ENCODE results near the gene TBC1D5. TPM values are rescaled to one million over a fixed set of nuclear protein-coding genes. Genes with fewer than 3 reads are reported as not detected.

TBC1D5 gene
- total RNA-seq, 1 experiment from 2014 or later = 26.1 TPM

- TF ChIP-seq HMGXB4 (CRISPR knock-in tag; IDR thresholded peaks at IDR 0.05) (no peak), IRF1 (CRISPR knock-in tag; IDR thresholded peaks at IDR 0.05) (no peak), GRHL2 (CRISPR knock-in tag; IDR thresholded peaks at IDR 0.05; ENCODE audit: insufficient replicate concordance, severe bottlenecking) (no peak), MXD4 (CRISPR knock-in tag; IDR thresholded peaks at IDR 0.05; ENCODE audit: borderline replicate concordance) (no peak), ATF3 (CRISPR knock-in tag; conservative IDR thresholded peaks at IDR 0.05) (no peak), FOXK1 (CRISPR knock-in tag; IDR thresholded peaks at IDR 0.05) (no peak), HMGA2 (CRISPR knock-in tag; IDR thresholded peaks at IDR 0.05) (no peak), PRDM15 (CRISPR knock-in tag; IDR thresholded peaks at IDR 0.05) (no peak), TP53 (CRISPR knock-in tag; IDR thresholded peaks at IDR 0.05) (no peak), SMAD3 (CRISPR knock-in tag; IDR thresholded peaks at IDR 0.05; ENCODE audit: borderline replicate concordance) (no peak), ERG (CRISPR knock-in tag; IDR thresholded peaks at IDR 0.05) (no peak), SP1 (CRISPR knock-in tag; conservative IDR thresholded peaks at IDR 0.05) (no peak), AFF4 (CRISPR knock-in tag; IDR thresholded peaks at IDR 0.05; ENCODE audit: borderline replicate concordance) (no peak)
These were observed 554.1 kb downstream of the TBC1D5 start (continued) for GRCh38 chr3:17188378-17188777.

GRCh38 chr3:17187589-17188184 lies 554.7 kb downstream of the TBC1D5 start:
- ChIA-PET CTCF (no interaction called here), POLR2A (no interaction called here)
- 0 out of 2 replicates have a peak overlapping the region, but pooled peaks have one; percentile 66 for H3K27ac Mint-ChIP-seq
- no peak for DNase-seq (ENCODE audit: low spot score)
- peaks cover 21% of the 10 kb centered on the region for H3K4me1 Mint-ChIP-seq
- no peaks in the 10 kb centered on the region for H3K9me3 Mint-ChIP-seq
- no peaks in the 10 kb centered on the region for H3K36me3 Mint-ChIP-seq
- no peaks in the 10 kb centered on the region for H3K27me3 Mint-ChIP-seq (ENCODE audit: low read depth)
- no peak overlapping the region for H3K4me3 Mint-ChIP-seq
- ATAC-seq = peak; percentile 68
- TF ChIP-seq CREM (CRISPR knock-in tag; IDR thresholded peaks at IDR 0.05) (0 out of 2 replicates have a peak, but pooled peaks have one; percentile 32), MAX (CRISPR knock-in tag; IDR thresholded peaks at IDR 0.05) (no peak), IRF1 (CRISPR knock-in tag; IDR thresholded peaks at IDR 0.05) (no peak), TEAD1 (CRISPR knock-in tag; IDR thresholded peaks at IDR 0.05) (0 out of 2 replicates have a peak, but pooled peaks have one; percentile 27), TCF7 (CRISPR knock-in tag; IDR thresholded peaks at IDR 0.05; ENCODE audit: low read depth) (no peak), MYBL2 (CRISPR knock-in tag; IDR thresholded peaks at IDR 0.05) (no peak)

Measured in WTC11 (cell line).